Neural cell (in vitro differentiated cells): Measurements from ENCODE around the gene BTN2A1. TPM values are rescaled to one million over a fixed set of nuclear protein-coding genes. Genes with fewer than 3 reads are reported as not detected.

ENCODE experiments used
- H2AFZ ChIP-seq: fragments of 200-600, 300-800 bp; sonication (generic), shearing (Covaris generic); 2 replicates; pipeline ENCODE4 v1.6.0; 2014; ENCODE audit warnings: low read depth, mild to moderate bottlenecking, antibody characterized with exemption, low read length, moderate library complexity
- H3F3A ChIP-seq: fragments of 200-600 bp; shearing (Covaris generic); 2 replicates; pipeline ENCODE4 v1.6.1; 2016; ENCODE audit warnings: mild to moderate bottlenecking, moderate library complexity, mixed read lengths, antibody characterized with exemption, low read length; ENCODE audit not compliant: insufficient read depth, poor library complexity, severe bottlenecking
- H3K27ac ChIP-seq: fragments of 200-600, 300-800 bp; sonication (generic), shearing (Covaris generic); 2 replicates; pipeline ENCODE4 v1.5.1; 2014; ENCODE audit warnings: mild to moderate bottlenecking, low read length, moderate library complexity
- H3K27me3 ChIP-seq: fragments of 300-800, 200-600 bp; sonication (generic), shearing (Covaris generic); 2 replicates; pipeline ENCODE4 v1.6.0; 2014; ENCODE audit warnings: mild to moderate bottlenecking, low read depth, low read length, moderate library complexity; ENCODE audit not compliant: insufficient read depth
- H3K36me3 ChIP-seq: fragments of 300-800, 200-600 bp; sonication (generic), shearing (Covaris generic); 2 replicates; pipeline ENCODE4 v1.5.1; 2014; ENCODE audit warnings: mild to moderate bottlenecking, antibody characterized with exemption, low read length, moderate library complexity; ENCODE audit not compliant: insufficient read depth
- H3K4me2 ChIP-seq: fragments of 300-800, 200-600 bp; sonication (generic), shearing (Covaris generic); 2 replicates; pipeline ENCODE4 v1.6.0; 2014; ENCODE audit warnings: mild to moderate bottlenecking, low read length
- H3K4me3 ChIP-seq: fragments of 300-800, 200-600 bp; sonication (generic), shearing (Covaris generic); 2 replicates; pipeline ENCODE4 v1.5.1; 2014; ENCODE audit warnings: mild to moderate bottlenecking, low read length, moderate library complexity
- H3K79me2 ChIP-seq: fragments of 200-600 bp; shearing (Covaris generic); replicated peaks from 2 replicates; pipeline ENCODE4 v1.6.0; 2014; ENCODE audit warnings: mild to moderate bottlenecking, low read length, moderate library complexity; ENCODE audit not compliant: insufficient read depth
- H3K9ac ChIP-seq: fragments of 300-800, 200-600 bp; sonication (generic), shearing (Covaris generic); 2 replicates; pipeline ENCODE4 v1.6.1; 2016; ENCODE audit warnings: mild to moderate bottlenecking, low read length, mixed read lengths
- H3K9me2 ChIP-seq: fragments of 200-600 bp; shearing (Covaris generic); 2 replicates; pipeline ENCODE4 v1.6.1; 2016; ENCODE audit warnings: mild to moderate bottlenecking, low read length, mixed read lengths; ENCODE audit not compliant: insufficient read depth
- H3K9me3 ChIP-seq: fragments of 200-600, 300-800 bp; sonication (generic), shearing (Covaris generic); 2 replicates; pipeline ENCODE4 v1.6.1; 2016; ENCODE audit warnings: mild to moderate bottlenecking, mixed run types, low read length, moderate library complexity, mixed read lengths
- H4K20me1 ChIP-seq: fragments of 200-600 bp; shearing (Covaris generic); 2 replicates; pipeline ENCODE4 v1.6.1; 2016; ENCODE audit warnings: mild to moderate bottlenecking, mixed run types; ENCODE audit not compliant: insufficient read depth
- EP300 ChIP-seq: fragments of 450-650 bp; conservative IDR thresholded peaks from 2 replicates; pipeline ENCODE4 v1.6.1; 2014; ENCODE audit warnings: antibody characterized with exemption, mild to moderate bottlenecking, moderate library complexity; ENCODE audit not compliant: poor library complexity, severe bottlenecking
- EZH2 ChIP-seq: fragments of 200-600, 300-800 bp; shearing (Covaris generic), sonication (generic); IDR thresholded peaks from 2 replicates; pipeline ENCODE4 v1.6.1; 2014; ENCODE audit warnings: antibody characterized with exemption, low read length, borderline replicate concordance, mild to moderate bottlenecking; ENCODE audit not compliant: insufficient read depth, poor library complexity, severe bottlenecking
- MXI1 ChIP-seq: fragments of 450-650 bp; conservative IDR thresholded peaks from 2 replicates; pipeline ENCODE4 v1.6.1; 2014; ENCODE audit warnings: antibody characterized with exemption, mild to moderate bottlenecking; ENCODE audit not compliant: poor library complexity, severe bottlenecking
- POLR2AphosphoS5 ChIP-seq: IDR thresholded peaks from 2 replicates; pipeline ENCODE4 v1.6.1; 2012
- RAD21 ChIP-seq: fragments of 450-650 bp; conservative IDR thresholded peaks from 2 replicates; pipeline ENCODE4 v1.6.1; 2014; ENCODE audit warnings: antibody characterized with exemption, mild to moderate bottlenecking, moderate library complexity
- REST ChIP-seq: IDR thresholded peaks from 2 replicates; pipeline ENCODE4 v1.6.1; 2012; ENCODE audit warnings: borderline replicate concordance
- polyA plus RNA-seq: library from polyadenylated mRNA; depleted of rRNA; stranded (reverse); fragments of >200 nt; gene quantifications from 2 replicates; pipeline ENCODE4 v1.2.3, GENCODE V29; 2014

BTN2A1 gene
- polyA plus RNA-seq, 1 donor from 2014 or later: 33.8 TPM

- H4K20me1 ChIP-seq: no peaks in the 10 kb centered on the region
- H3K36me3 ChIP-seq: no peaks in the 10 kb centered on the region
- no peaks in the 10 kb centered on the region for H3K9me2 ChIP-seq
- no peaks in the 10 kb centered on the region for H3F3A ChIP-seq
- TF ChIP-seq EP300 (no peak), POLR2AphosphoS5 (no peak), MXI1 (no peak)
- no peaks in the 10 kb centered on the region for H3K27me3 ChIP-seq
- no peaks in the 10 kb centered on the region for H3K79me2 ChIP-seq
- no peak overlapping the region for H3K4me3 ChIP-seq
- no peak overlapping the region for H2AFZ ChIP-seq
- no peaks in the 10 kb centered on the region for H3K9me3 ChIP-seq
- no peak overlapping the region for H3K4me2 ChIP-seq
- no peak overlapping the region for H3K27ac ChIP-seq
- H3K9ac ChIP-seq: no peak overlapping the region
These were observed 10.5 kb upstream of the BTN2A1 start for GRCh38 chr6:26447257-26447656.

- no peaks in the 10 kb centered on the region for H3F3A ChIP-seq
- no peaks in the 10 kb centered on the region for H4K20me1 ChIP-seq
- TF ChIP-seq MXI1: no peak
- TF ChIP-seq EP300: no peak
- TF ChIP-seq EZH2: no peak
- TF ChIP-seq REST: no peak
- no peak for TF ChIP-seq RAD21
- no peak overlapping the region for H2AFZ ChIP-seq
- no peaks in the 10 kb centered on the region for H3K9me3 ChIP-seq
- H3K4me2 ChIP-seq: no peak overlapping the region
- no peaks in the 10 kb centered on the region for H3K9me2 ChIP-seq
- H3K9ac ChIP-seq: no peak overlapping the region
- H3K27me3 ChIP-seq: no peaks in the 10 kb centered on the region
- H3K79me2 ChIP-seq: no peaks in the 10 kb centered on the region
- H3K4me3 ChIP-seq: no peak overlapping the region
- no peaks in the 10 kb centered on the region for H3K36me3 ChIP-seq
- H3K27ac ChIP-seq: no peak overlapping the region
These were observed 7.5 kb upstream of the BTN2A1 start for GRCh38 chr6:26450240-26450639.

- Histone ChIP-seq H3K36me3 (no peaks in the 10 kb centered on the region), H2AFZ (no peak overlapping the region), H3K79me2 (no peaks in the 10 kb centered on the region), H3K4me3 (no peak overlapping the region), H3K9me2 (no peaks in the 10 kb centered on the region), H3K9ac (no peak overlapping the region), H4K20me1 (no peaks in the 10 kb centered on the region), H3K27ac (no peak overlapping the region), H3F3A (no peaks in the 10 kb centered on the region), H3K9me3 (no peaks in the 10 kb centered on the region), H3K4me2 (no peak overlapping the region), H3K27me3 (no peaks in the 10 kb centered on the region)
- no peak for TF ChIP-seq EZH2
These were observed 5.0 kb upstream of the BTN2A1 start for GRCh38 chr6:26452631-26453235.
